NB4 (cell line): Measurements from ENCODE around the gene ZNF763.
A peak's percentile ranks its signal among the peaks of the same experiment; 100 is the strongest.
"Not testable (repeated sequence)": the region's sequence is repeated elsewhere in the genome, so short reads cannot be mapped to it uniquely, and the experiment has no call there.

ENCODE experiments used
- DNase-seq: peaks from one replicate; pipeline ENCODE4 v3.0.0; 2010; ENCODE audit warnings: low read depth
- H3K4me3 ChIP-seq: one replicate; pipeline ENCODE4 v1.5.1; 2011; ENCODE audit warnings: mild to moderate bottlenecking, low read depth, low read length, moderate library complexity
- MYC ChIP-seq: IDR thresholded peaks from 2 replicates; pipeline ENCODE4 v1.6.1; 2011; ENCODE audit warnings: low read depth, low read length
- POLR2A ChIP-seq: IDR thresholded peaks from 2 replicates; pipeline ENCODE4 v1.6.1; 2011; ENCODE audit warnings: mild to moderate bottlenecking; ENCODE audit not compliant: insufficient read length; ENCODE audit errors: extremely low read depth
- TF ChIP-seq, protein P1 (sequence below): IDR thresholded peaks from 2 replicates; pipeline ENCODE4 v1.6.1; 2011; ENCODE audit warnings: low read depth, low read length
- TF ChIP-seq, protein P2 (sequence below): IDR thresholded peaks from one replicate; pipeline ENCODE4 v1.5.1; 2012; ENCODE audit warnings: low read depth, low read length

Gene ZNF763

DNA sequence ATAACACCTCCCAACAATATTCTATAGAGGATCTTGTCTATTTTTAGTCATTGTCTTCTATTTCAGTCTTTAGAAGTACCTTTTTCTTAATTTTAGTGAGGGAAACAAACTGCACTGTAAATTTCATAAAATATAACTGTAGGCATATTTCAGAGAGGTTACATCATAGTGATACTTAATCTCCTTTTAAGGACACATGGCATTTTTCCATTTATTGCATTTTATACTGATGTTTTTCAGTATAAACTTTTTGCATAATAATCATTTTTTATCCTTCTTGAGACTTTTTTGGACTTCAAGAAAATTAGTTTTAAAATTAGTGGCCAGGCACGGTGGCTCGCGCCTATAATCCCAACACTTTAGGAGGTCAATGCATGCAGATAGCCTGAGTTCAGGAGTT, 33.3 kb upstream of the ZNF763 start:
- TF ChIP-seq, protein P1, sequence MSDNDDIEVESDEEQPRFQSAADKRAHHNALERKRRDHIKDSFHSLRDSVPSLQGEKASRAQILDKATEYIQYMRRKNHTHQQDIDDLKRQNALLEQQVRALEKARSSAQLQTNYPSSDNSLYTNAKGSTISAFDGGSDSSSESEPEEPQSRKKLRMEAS = no peak
- TF ChIP-seq POLR2A (no peak), MYC (no peak)
- TF ChIP-seq, protein P2, sequence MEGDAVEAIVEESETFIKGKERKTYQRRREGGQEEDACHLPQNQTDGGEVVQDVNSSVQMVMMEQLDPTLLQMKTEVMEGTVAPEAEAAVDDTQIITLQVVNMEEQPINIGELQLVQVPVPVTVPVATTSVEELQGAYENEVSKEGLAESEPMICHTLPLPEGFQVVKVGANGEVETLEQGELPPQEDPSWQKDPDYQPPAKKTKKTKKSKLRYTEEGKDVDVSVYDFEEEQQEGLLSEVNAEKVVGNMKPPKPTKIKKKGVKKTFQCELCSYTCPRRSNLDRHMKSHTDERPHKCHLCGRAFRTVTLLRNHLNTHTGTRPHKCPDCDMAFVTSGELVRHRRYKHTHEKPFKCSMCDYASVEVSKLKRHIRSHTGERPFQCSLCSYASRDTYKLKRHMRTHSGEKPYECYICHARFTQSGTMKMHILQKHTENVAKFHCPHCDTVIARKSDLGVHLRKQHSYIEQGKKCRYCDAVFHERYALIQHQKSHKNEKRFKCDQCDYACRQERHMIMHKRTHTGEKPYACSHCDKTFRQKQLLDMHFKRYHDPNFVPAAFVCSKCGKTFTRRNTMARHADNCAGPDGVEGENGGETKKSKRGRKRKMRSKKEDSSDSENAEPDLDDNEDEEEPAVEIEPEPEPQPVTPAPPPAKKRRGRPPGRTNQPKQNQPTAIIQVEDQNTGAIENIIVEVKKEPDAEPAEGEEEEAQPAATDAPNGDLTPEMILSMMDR = no peak

DNA sequence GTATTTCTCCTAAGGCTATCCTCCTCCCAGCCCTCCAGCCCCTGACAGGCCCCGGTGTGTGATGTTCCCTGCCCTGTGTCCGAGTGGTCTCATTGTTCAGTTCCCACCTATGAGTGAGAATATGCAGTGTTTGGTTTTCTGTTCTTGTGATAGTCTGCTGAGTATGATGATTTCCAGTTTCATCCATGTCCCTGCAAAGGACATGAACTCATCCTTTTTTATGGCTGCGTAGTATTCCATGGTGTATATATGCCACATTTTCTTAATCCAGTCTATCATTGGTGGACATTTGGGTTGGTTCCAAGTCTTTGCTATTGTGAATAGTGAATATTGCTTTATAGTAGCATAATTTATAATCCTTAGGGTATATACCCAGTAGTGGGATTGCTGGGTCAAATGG, 29.0 kb upstream of the ZNF763 start:
- not testable (repeated sequence) for DNase-seq, H3K4me3 ChIP-seq

More for the DNA sequence above, 33.3 kb upstream of the ZNF763 start:
- H3K4me3 ChIP-seq = no peak overlapping the region
- DNase-seq = no peak

DNA sequence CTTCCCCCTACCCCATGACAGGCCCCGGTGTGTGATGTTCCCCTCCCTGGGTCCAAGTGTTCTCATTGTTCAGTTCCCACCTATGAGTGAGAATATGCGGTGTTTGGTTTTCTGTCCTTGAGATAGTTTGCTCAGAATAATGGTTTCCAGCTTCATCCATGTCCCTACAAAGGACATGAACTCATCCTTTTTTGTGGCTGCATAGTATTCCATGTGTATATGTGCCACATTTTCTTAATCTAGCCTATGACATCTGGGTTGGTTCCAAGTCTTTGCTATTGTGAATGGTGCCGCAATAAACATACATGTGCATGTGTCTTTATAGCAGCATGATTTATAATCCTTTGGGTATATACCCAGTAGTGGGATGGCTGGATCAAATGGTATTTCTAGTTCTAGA, 26.5 kb upstream of the ZNF763 start:
- not testable (repeated sequence) for DNase-seq, H3K4me3 ChIP-seq

DNA sequence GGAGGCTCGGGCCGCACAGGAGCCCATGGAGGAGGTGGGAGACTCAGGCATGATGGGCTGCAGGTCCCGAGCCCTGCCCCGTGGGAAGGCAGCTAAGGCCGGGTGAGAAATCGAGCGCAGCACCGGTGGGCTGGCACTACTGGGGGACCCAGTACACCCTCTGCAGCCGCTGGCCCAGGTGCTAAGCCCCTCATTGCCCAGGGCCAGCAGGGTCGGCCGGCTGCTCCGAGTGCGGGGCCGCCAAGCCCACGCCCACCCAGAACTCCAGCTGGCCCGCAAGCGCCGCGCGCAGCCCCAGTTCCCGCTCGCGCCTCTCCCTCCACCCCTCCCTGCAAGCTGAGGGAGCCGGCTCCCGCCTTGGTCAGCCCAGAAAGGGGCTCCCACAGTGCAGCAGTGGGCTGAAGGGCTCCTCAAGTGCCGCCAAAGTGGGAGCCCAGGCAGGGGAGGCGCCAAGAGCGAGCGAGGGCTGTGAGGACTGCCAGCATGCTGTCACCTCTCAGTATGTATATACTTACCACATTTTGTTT, 23.4 kb upstream of the ZNF763 start:
- H3K4me3 ChIP-seq = not testable (repeated sequence)

DNA sequence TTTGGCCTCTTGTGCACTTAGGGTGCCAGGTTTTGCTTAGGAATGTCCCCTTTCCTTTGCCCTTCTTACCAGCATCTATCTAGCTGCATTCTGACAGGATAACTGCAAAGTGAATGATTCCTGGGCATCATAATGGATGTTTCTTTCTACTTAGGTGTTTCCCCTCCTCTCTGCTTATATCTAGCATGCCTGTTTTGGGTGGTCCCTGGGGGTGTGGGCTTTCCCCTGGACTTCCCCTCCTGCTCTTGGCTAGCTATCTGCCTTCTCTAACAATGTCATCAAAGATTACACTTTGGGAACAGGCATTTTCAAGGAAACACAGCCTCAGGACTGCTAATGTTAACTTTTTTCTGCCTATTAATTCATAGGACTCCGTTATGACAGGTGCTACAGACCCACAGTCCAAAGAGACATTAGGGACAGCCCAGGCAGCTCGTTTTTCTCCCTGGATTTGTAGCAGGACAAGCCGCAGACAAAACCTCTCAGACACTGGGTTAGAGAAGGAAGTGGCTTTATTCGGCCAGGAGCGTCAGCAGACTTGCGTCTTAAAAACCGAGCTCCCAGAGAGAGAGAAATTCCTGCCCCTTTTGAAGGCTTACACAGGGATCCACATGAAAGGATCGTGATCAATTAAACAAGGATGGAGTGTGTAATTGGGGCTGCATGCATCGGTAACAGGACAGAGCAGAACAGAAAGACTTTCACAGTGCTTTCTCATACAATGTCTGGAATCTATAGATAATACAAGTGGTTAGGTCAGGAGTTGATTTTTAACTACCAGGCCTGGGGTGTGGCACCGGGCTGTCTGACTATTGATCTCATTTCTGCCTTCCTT, 22.6 kb upstream of the ZNF763 start:
- H3K4me3 ChIP-seq = no peak overlapping the region
- no peak for TF ChIP-seq POLR2A
- DNase-seq = no peak

More for the DNA sequence above, 23.4 kb upstream of the ZNF763 start:
- DNase-seq = not testable (repeated sequence)

DNA sequence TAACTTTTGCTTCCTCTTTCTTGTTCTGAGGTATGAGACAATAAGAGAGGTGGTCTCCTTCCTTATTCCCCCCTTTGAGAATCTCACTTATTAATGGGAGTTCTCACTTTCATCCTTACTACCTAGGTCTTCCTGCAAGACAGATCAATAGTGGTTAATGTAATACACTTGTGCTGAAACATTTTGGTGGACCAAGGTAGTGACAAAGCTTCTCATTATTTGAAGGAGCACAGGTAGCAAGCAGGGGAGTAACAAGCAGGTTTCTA, 22.1 kb upstream of the ZNF763 start:
- TF ChIP-seq POLR2A = no peak
- TF ChIP-seq, protein P1 = no peak
- TF ChIP-seq, protein P2 = no peak
- no peak for TF ChIP-seq MYC
- H3K4me3 ChIP-seq = no peak overlapping the region
- DNase-seq = peak; percentile 36

DNA sequence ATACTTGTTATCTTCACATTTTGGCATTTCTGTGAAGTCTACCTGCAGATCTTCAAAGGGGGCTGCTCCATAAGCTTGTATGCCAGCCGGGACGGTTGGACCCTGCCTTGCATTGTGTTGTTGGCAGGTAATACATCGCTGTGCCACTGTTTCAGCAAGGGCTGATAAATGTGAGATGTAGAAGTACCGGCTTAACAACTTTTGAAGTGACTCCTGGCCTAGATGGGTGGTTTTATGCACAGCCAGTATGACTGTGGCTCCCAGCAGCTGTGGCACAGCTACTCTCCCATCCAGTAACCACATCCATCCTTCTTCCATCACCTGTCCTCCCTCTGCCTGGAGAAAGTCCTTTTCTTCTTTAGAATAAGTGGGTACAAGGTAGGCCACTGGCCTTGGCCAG, 20.2 kb upstream of the ZNF763 start:
- TF ChIP-seq, protein P2 = no peak
- no peak for TF ChIP-seq MYC
- no peak for TF ChIP-seq POLR2A
- TF ChIP-seq, protein P1 = no peak
- no peak for DNase-seq

DNA sequence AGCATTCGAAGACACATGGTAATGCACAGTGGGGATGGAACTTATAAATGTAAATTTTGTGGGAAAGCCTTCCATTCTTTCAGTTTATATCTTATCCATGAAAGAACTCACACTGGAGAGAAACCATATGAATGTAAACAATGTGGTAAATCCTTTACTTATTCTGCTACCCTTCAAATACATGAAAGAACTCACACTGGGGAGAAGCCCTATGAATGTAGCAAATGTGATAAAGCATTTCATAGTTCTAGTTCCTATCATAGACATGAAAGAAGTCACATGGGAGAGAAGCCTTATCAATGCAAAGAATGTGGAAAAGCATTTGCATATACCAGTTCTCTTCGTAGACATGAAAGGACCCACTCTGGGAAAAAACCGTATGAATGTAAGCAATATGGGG, 16.2 kb upstream of the ZNF763 start:
- H3K4me3 ChIP-seq = no peak overlapping the region
- TF ChIP-seq MYC (no peak), POLR2A (no peak)
- TF ChIP-seq, protein P2 = no peak
- TF ChIP-seq, protein P1 = no peak
- DNase-seq = no peak

More for the DNA sequence above, 20.2 kb upstream of the ZNF763 start:
- H3K4me3 ChIP-seq = no peak overlapping the region
